WERI-Rb-1 (cell line): ENCODE measurements around the gene IGSF23.

Experiments used
- DNase-seq: peaks from one replicate; pipeline ENCODE4 v3.0.0-alpha.2; 2020
- H3K27ac ChIP-seq: fragments of 250-450 bp; sonication (Bioruptor Pico); 2 replicates; pipeline ENCODE4 v1.5.1; 2020; ENCODE audit warnings: mild to moderate bottlenecking, moderate library complexity
- H3K27me3 ChIP-seq: fragments of 250-450 bp; sonication (Bioruptor Pico); 2 replicates; pipeline ENCODE4 v1.5.1; 2021; ENCODE audit warnings: mild to moderate bottlenecking, low read depth, moderate library complexity; ENCODE audit not compliant: insufficient read depth, severe bottlenecking
- H3K36me3 ChIP-seq: fragments of 250-450 bp; sonication (Bioruptor Pico); 2 replicates; pipeline ENCODE4 v1.5.1; 2020; ENCODE audit warnings: mild to moderate bottlenecking, moderate library complexity
- H3K4me3 ChIP-seq: 2 replicates; pipeline ENCODE4 v1.5.1; 2011; ENCODE audit warnings: low read depth, mild to moderate bottlenecking, control low read depth, low read length
- H3K9me3 ChIP-seq: fragments of 250-450 bp; sonication (Bioruptor Pico); 2 replicates; pipeline ENCODE4 v1.5.1; 2021; ENCODE audit warnings: mild to moderate bottlenecking, moderate library complexity; ENCODE audit not compliant: severe bottlenecking
- CTCF ChIP-seq: IDR thresholded peaks from 2 replicates; pipeline ENCODE4 v1.5.1; 2011; ENCODE audit warnings: low read depth, mild to moderate bottlenecking, control low read depth, inconsistent platforms, low read length

IGSF23 gene

GRCh38 chr19:44597131-44597491 lies 16.3 kb upstream of the IGSF23 start:
- Histone ChIP-seq H3K9me3 (peaks cover 5% of the 10 kb centered on the region), H3K36me3 (no peaks in the 10 kb centered on the region), H3K27ac (no peak overlapping the region), H3K4me3 (no peak overlapping the region), H3K27me3 (peaks cover 2% of the 10 kb centered on the region)
- TF ChIP-seq CTCF, result no peak
- DNase-seq, result no peak

- TF ChIP-seq CTCF, result no peak
Observed at GRCh38 chr19:44598355-44598754, 15.0 kb upstream of the IGSF23 start.

GRCh38 chr19:44598880-44599279 lies 14.5 kb upstream of the IGSF23 start:
- Histone ChIP-seq H3K36me3 (no peaks in the 10 kb centered on the region), H3K9me3 (peaks cover 5% of the 10 kb centered on the region), H3K27ac (no peak overlapping the region), H3K27me3 (peaks cover 2% of the 10 kb centered on the region), H3K4me3 (no peak overlapping the region)
- no peak for TF ChIP-seq CTCF
- no peak for DNase-seq

More at GRCh38 chr19:44598355-44598754, 15.0 kb upstream of the IGSF23 start:
- Histone ChIP-seq H3K27me3 (peaks cover 2% of the 10 kb centered on the region), H3K9me3 (peaks cover 5% of the 10 kb centered on the region), H3K4me3 (no peak overlapping the region), H3K27ac (no peak overlapping the region), H3K36me3 (no peaks in the 10 kb centered on the region)
- no peak for DNase-seq

GRCh38 chr19:44600466-44600865 lies 12.9 kb upstream of the IGSF23 start:
- DNase-seq, result no peak
- Histone ChIP-seq H3K4me3 (no peak overlapping the region), H3K9me3 (peaks cover 5% of the 10 kb centered on the region), H3K27me3 (peaks cover 2% of the 10 kb centered on the region), H3K27ac (no peak overlapping the region), H3K36me3 (no peaks in the 10 kb centered on the region)
- no peak for TF ChIP-seq CTCF

- no peak for TF ChIP-seq CTCF
- H3K4me3 ChIP-seq, result no peak overlapping the region
- H3K9me3 ChIP-seq, result peaks cover 5% of the 10 kb centered on the region
- H3K27ac ChIP-seq, result no peak overlapping the region
- no peak for DNase-seq
- peaks cover 2% of the 10 kb centered on the region for H3K27me3 ChIP-seq
- H3K36me3 ChIP-seq, result no peaks in the 10 kb centered on the region
Observed at GRCh38 chr19:44602081-44602480, 11.3 kb upstream of the IGSF23 start.

- H3K27me3 ChIP-seq, result peaks cover 2% of the 10 kb centered on the region
- H3K4me3 ChIP-seq, result no peak overlapping the region
- H3K9me3 ChIP-seq, result peaks cover 1% of the 10 kb centered on the region
- no peaks in the 10 kb centered on the region for H3K36me3 ChIP-seq
- no peak for TF ChIP-seq CTCF
- H3K27ac ChIP-seq, result no peak overlapping the region
- DNase-seq, result no peak
Observed at GRCh38 chr19:44603201-44603945, 10.0 kb upstream of the IGSF23 start.
